Vagina (tissue), 2 donors: ENCODE results near the gene CCDC148.

Experiments used
- POLR2AphosphoS5 ChIP-seq, 2 donors: sonication (generic); formaldehyde crosslinking; IDR thresholded peaks; one replicate each; pipeline ENCODE4 v1.9.0; 2017; ENCODE audit warnings: antibody characterized with exemption in 2 of 2, mild to moderate bottlenecking in 2 of 2, low read depth in 1 of 2; ENCODE audit not compliant: insufficient read depth in 1 of 2
- TF ChIP-seq, protein P1 (sequence below), 3 experiments: fragments of 450-650 bp in 2 of 3; fragments of 200-600 bp in 1 of 3; sonication (generic) in 1 of 3; IDR thresholded peaks; one replicate each; pipeline ENCODE4 v1.5.1; 2017 to 2019; ENCODE audit warnings: antibody characterized with exemption in 3 of 3, mild to moderate bottlenecking in 2 of 3, moderate library complexity in 2 of 3

DNA sequence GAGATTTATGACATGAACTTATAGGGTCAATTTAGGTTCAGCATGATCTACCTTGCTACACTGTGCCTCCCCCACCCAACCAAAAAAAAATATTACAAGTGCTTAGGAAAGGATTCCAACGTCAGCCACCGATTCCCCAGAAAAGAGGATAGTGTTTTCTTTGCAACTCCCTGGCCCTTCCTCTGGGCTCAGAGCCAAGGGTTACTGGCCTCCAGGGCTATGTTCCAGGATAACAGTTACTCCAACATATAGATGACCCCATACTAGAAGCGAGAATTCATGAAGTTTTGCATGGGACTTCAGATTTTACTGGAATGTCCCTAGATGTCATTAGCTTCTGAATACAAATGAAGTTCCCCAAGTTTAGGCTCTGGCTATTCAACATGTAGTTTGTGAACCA is 182.8 kb downstream of the CCDC148 start:
- TF ChIP-seq, protein P1, sequence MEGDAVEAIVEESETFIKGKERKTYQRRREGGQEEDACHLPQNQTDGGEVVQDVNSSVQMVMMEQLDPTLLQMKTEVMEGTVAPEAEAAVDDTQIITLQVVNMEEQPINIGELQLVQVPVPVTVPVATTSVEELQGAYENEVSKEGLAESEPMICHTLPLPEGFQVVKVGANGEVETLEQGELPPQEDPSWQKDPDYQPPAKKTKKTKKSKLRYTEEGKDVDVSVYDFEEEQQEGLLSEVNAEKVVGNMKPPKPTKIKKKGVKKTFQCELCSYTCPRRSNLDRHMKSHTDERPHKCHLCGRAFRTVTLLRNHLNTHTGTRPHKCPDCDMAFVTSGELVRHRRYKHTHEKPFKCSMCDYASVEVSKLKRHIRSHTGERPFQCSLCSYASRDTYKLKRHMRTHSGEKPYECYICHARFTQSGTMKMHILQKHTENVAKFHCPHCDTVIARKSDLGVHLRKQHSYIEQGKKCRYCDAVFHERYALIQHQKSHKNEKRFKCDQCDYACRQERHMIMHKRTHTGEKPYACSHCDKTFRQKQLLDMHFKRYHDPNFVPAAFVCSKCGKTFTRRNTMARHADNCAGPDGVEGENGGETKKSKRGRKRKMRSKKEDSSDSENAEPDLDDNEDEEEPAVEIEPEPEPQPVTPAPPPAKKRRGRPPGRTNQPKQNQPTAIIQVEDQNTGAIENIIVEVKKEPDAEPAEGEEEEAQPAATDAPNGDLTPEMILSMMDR (IDR thresholded peaks at IDR 0.05): no peak
- TF ChIP-seq POLR2AphosphoS5 (IDR thresholded peaks at IDR 0.05; ENCODE audit: insufficient read depth in 1 of 2, low read depth in 1 of 2): no peak
